IgD-negative memory B cell (primary cell): ENCODE data around the gene SARS2. TPM values are rescaled to one million over a fixed set of nuclear protein-coding genes. Genes with fewer than 3 reads are reported as not detected.

Source experiments
- H3K27ac Mint-ChIP-seq, 3 donors: one replicate each; pipeline ENCODE4 v1.8.0; 2020 to 2022; ENCODE audit warnings: mild to moderate bottlenecking in 3 of 3, mixed read lengths in 3 of 3, moderate library complexity in 1 of 3
- H3K27me3 Mint-ChIP-seq: one replicate; pipeline ENCODE4 v1.8.0; 2021; ENCODE audit warnings: mixed read lengths
- H3K36me3 Mint-ChIP-seq: one replicate; pipeline ENCODE4 v1.8.0; 2020; ENCODE audit warnings: mild to moderate bottlenecking, mixed read lengths
- H3K4me1 Mint-ChIP-seq, 3 donors: one replicate each; pipeline ENCODE4 v1.8.0; 2020 to 2022; ENCODE audit warnings: mixed read lengths in 3 of 3, mild to moderate bottlenecking in 1 of 3
- H3K4me3 Mint-ChIP-seq, 4 donors: one replicate each; pipeline ENCODE4 v1.8.0; 2020 to 2022; ENCODE audit warnings: mild to moderate bottlenecking in 4 of 4, mixed read lengths in 4 of 4, moderate library complexity in 3 of 4
- H3K9me3 Mint-ChIP-seq, 3 donors: one replicate each; pipeline ENCODE4 v1.8.0; 2020 to 2021; ENCODE audit warnings: mixed read lengths in 3 of 3, mild to moderate bottlenecking in 1 of 3
- polyA plus RNA-seq: library from polyadenylated mRNA; unstranded; fragments of 300-500 nt; fragmentation: Illumina TruSeq; gene quantifications from one replicate; pipeline ENCODE4 v1.2.3, GENCODE V29; 2021

Gene SARS2
- polyA plus RNA-seq, 1 donor from 2014 or later, result 21.7 TPM

- Mint-ChIP-seq H3K4me1 (peaks cover 0 to 2% (median 2%) of the 10 kb centered on the region in 3 donors), H3K27me3 (no peaks in the 10 kb centered on the region), H3K36me3 (peaks cover 4% of the 10 kb centered on the region), H3K27ac (no peak overlapping the region), H3K4me3 (no peak overlapping the region), H3K9me3 (no peaks in the 10 kb centered on the region)
Measured at GRCh38 chr19:38915329-38916321, 14.9 kb downstream of the SARS2 start.

GRCh38 chr19:38913958-38914357 is 16.6 kb downstream of the SARS2 start:
- Mint-ChIP-seq H3K36me3 (peaks cover 4% of the 10 kb centered on the region), H3K4me3 (no peak overlapping the region), H3K27ac (no peak overlapping the region), H3K4me1 (peaks cover 0 to 2% (median 2%) of the 10 kb centered on the region in 3 donors), H3K27me3 (no peaks in the 10 kb centered on the region), H3K9me3 (no peaks in the 10 kb centered on the region)

GRCh38 chr19:38912600-38913514 is 17.7 kb downstream of the SARS2 start:
- H3K9me3 Mint-ChIP-seq, result no peaks in the 10 kb centered on the region
- no peaks in the 10 kb centered on the region for H3K27me3 Mint-ChIP-seq
- peaks cover 0 to 5% (median 2%) of the 10 kb centered on the region in 3 donors for H3K4me1 Mint-ChIP-seq
- no peak overlapping the region for H3K27ac Mint-ChIP-seq
- no peak overlapping the region for H3K4me3 Mint-ChIP-seq
- H3K36me3 Mint-ChIP-seq, result peaks cover 9% of the 10 kb centered on the region

GRCh38 chr19:38911388-38912001 is 19.1 kb downstream of the SARS2 start:
- Mint-ChIP-seq H3K27ac (no peak overlapping the region), H3K9me3 (no peaks in the 10 kb centered on the region), H3K36me3 (peaks cover 12% of the 10 kb centered on the region), H3K4me1 (peaks cover 0 to 5% (median 2%) of the 10 kb centered on the region in 3 donors), H3K4me3 (no peak overlapping the region), H3K27me3 (no peaks in the 10 kb centered on the region)

DNA sequence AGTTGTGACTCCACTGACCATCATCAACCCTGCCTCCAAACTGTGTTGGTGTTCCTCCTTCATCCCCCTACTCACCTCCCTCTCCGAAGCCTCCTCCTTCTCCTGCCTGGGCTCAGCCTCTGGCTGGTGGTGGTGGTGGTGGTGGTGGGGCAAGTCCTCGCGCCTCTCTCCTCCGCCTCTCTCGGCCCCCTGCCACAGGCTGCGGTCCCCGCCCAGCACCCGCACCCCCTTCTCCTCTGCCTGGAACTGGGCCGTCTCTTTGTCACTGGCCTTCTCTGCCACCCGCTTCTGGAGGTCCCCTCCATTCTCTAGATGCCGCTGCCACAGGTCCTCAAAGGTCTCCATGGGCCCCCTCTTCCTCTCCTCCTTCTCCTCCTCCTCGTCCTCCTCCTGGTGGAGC is 20.1 kb downstream of the SARS2 start:
- Mint-ChIP-seq H3K4me3 (peak overlapping the region in 1 of 4 donors; percentile 47), H3K36me3 (peaks cover 10% of the 10 kb centered on the region), H3K9me3 (no peaks in the 10 kb centered on the region), H3K4me1 (peaks cover 0 to 3% (median 2%) of the 10 kb centered on the region in 3 donors), H3K27me3 (no peaks in the 10 kb centered on the region), H3K27ac (no peak overlapping the region)

DNA sequence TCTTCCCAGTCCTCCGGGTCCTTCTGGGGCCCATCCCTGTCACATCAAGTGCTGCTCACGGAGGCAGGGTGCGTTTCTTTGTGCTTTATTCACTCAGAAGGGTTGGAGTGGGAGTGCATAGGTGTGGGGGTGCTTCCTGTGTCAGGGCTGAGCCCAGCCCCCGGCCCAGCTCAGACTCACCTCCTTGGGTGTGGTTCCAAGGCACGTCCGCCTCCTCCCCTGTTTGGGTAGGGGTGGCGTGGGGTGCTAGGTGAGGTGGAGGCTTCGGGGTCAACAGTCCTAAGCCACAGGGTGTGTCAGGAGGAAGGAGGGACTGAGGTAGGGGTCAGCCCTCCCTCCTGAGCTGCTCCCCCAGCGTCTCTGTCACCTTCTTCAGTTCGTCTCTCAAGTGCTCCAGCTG is 21.7 kb downstream of the SARS2 start:
- Mint-ChIP-seq H3K27ac (no peak overlapping the region), H3K27me3 (no peaks in the 10 kb centered on the region), H3K4me1 (peaks cover 4 to 10% (median 6%) of the 10 kb centered on the region in 3 donors), H3K9me3 (no peaks in the 10 kb centered on the region), H3K4me3 (no peak overlapping the region), H3K36me3 (peaks cover 17% of the 10 kb centered on the region)

DNA sequence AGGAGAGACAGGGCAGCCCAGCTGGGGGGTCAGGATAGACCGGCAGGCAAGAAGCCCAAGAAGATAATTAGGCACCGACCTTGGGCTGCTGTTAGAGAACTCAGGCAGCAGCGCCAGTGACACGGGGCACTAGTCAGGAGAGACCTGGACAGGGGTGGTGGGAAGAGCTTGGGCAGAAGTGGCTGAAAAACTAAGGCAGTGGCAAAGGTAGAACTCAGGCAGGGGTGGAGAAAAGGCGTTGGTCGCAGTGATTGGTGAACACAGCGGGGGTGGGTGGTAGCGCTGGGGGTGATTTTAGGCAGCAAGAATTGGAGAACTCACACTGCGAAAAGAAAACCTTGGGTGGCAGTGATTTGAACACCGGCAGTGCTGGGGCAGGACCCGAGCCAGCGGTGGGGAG is 22.9 kb downstream of the SARS2 start:
- Mint-ChIP-seq H3K36me3 (peaks cover 19% of the 10 kb centered on the region), H3K4me1 (peaks cover 4 to 13% (median 7%) of the 10 kb centered on the region in 3 donors), H3K9me3 (no peaks in the 10 kb centered on the region), H3K27ac (peak overlapping the region in 1 of 3 donors; percentile 81), H3K27me3 (no peaks in the 10 kb centered on the region), H3K4me3 (no peak overlapping the region)

- no peak overlapping the region for H3K4me3 Mint-ChIP-seq
- H3K36me3 Mint-ChIP-seq, result peaks cover 19% of the 10 kb centered on the region
- H3K9me3 Mint-ChIP-seq, result no peaks in the 10 kb centered on the region
- peaks cover 4 to 13% (median 7%) of the 10 kb centered on the region in 3 donors for H3K4me1 Mint-ChIP-seq
- H3K27ac Mint-ChIP-seq, result peak overlapping the region in 1 of 3 donors; percentile 81
- H3K27me3 Mint-ChIP-seq, result no peaks in the 10 kb centered on the region
Measured at GRCh38 chr19:38907227-38907626, 23.3 kb downstream of the SARS2 start.

GRCh38 chr19:38905620-38906019 is 24.9 kb downstream of the SARS2 start:
- Mint-ChIP-seq H3K4me1 (peaks cover 8 to 20% (median 13%) of the 10 kb centered on the region in 3 donors), H3K27ac (no peak overlapping the region), H3K9me3 (no peaks in the 10 kb centered on the region), H3K36me3 (peaks cover 16% of the 10 kb centered on the region), H3K27me3 (no peaks in the 10 kb centered on the region), H3K4me3 (no peak overlapping the region)

DNA sequence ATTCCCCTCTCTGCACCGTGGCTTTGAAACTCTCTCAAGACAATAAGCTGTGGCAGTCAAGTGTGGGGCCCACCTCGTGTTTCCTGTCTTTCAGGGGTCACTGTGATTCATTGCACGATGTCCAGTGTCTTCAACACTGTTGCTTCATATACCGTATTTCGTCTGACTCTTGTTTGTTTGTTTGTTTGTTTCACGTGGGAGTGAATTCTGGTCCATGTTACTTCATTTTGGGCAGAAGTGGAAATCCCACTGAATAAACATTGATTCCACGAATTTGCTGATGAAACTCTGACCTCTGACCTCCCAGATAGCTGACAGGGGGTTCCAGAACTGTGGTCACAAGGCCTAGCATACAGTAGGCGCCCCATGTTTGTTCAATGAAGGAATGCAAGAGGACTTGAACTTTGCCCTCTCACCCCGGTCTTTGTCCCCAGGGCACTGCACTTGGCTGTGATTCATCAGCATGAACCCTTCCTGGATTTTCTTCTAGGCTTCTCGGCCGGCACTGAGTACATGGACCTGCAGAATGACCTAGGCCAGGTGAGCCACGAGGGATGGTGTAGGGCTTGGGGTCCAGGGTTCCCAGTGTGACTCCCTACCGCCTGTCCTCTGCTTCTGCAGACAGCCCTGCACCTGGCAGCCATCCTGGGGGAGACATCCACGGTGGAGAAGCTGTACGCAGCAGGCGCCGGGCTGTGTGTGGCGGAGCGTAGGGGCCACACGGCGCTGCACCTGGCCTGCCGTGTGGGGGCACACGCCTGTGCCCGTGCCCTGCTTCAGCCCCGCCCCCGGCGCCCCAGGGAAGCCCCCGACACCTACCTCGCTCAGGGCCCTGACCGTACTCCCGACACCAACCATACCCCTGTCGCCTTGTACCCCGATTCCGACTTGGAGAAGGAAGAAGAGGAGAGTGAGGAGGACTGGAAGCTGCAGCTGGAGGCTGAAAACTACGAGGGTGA is 25.7 kb downstream of the SARS2 start:
- no peaks in the 10 kb centered on the region for H3K27me3 Mint-ChIP-seq
- H3K4me3 Mint-ChIP-seq, result peak overlapping the region in 1 of 4 donors; percentile 40
- peaks cover 16% of the 10 kb centered on the region for H3K36me3 Mint-ChIP-seq
- H3K27ac Mint-ChIP-seq, result peak overlapping the region in 1 of 3 donors; percentile 84
- peaks cover 9 to 24% (median 17%) of the 10 kb centered on the region in 3 donors for H3K4me1 Mint-ChIP-seq
- H3K9me3 Mint-ChIP-seq, result no peaks in the 10 kb centered on the region

- Mint-ChIP-seq H3K27ac (no peak overlapping the region), H3K9me3 (no peaks in the 10 kb centered on the region), H3K36me3 (peaks cover 8% of the 10 kb centered on the region), H3K4me3 (peak overlapping the region; percentile 16 to 84 (median 35)), H3K4me1 (peaks cover 13 to 29% (median 26%) of the 10 kb centered on the region in 3 donors), H3K27me3 (peaks cover 3% of the 10 kb centered on the region)
Measured at GRCh38 chr19:38901683-38902082, 28.9 kb downstream of the SARS2 start.

GRCh38 chr19:38900743-38901190 is 29.8 kb downstream of the SARS2 start:
- Mint-ChIP-seq H3K9me3 (no peaks in the 10 kb centered on the region), H3K27ac (peak overlapping the region; percentile 53 to 97 (median 55)), H3K36me3 (peaks cover 8% of the 10 kb centered on the region), H3K4me1 (peaks cover 13 to 29% (median 26%) of the 10 kb centered on the region in 3 donors), H3K27me3 (peaks cover 3% of the 10 kb centered on the region), H3K4me3 (peak overlapping the region; percentile 84 to 95 (median 91))

- H3K36me3 Mint-ChIP-seq, result peaks cover 7% of the 10 kb centered on the region
- H3K9me3 Mint-ChIP-seq, result no peaks in the 10 kb centered on the region
- peak overlapping the region; percentile 55 to 97 (median 94) for H3K27ac Mint-ChIP-seq
- peaks cover 13 to 29% (median 26%) of the 10 kb centered on the region in 3 donors for H3K4me1 Mint-ChIP-seq
- peak overlapping the region; percentile 84 to 95 (median 91) for H3K4me3 Mint-ChIP-seq
- H3K27me3 Mint-ChIP-seq, result peaks cover 3% of the 10 kb centered on the region
Measured at GRCh38 chr19:38900202-38900629, 30.3 kb downstream of the SARS2 start.
